Body of pancreas (tissue), 4 donors: ENCODE results near the gene MCTP1. TPM values are rescaled to one million over a fixed set of nuclear protein-coding genes. Genes with fewer than 3 reads are reported as not detected.

Experiments used
- ATAC-seq: fragments of 150-250 bp; one replicate; pipeline ENCODE4 v1.9.1; 2016
- DNase-seq, 4 donors: peaks; one replicate each; pipeline ENCODE4 v3.0.0-alpha.2; 2019
- H3K27ac ChIP-seq, 4 donors: fragments of 200-600 bp; sonication (generic); 1 replicate in 3 of 4; 2 replicates in 1 of 4; pipeline versions ENCODE4 v1.5.1 to v1.6.1; 2016 to 2019; ENCODE audit warnings: mild to moderate bottlenecking in 1 of 4, mixed read lengths in 1 of 4, moderate library complexity in 1 of 4
- H3K27me3 ChIP-seq, 2 donors: fragments of 200-600 bp; sonication (generic); one replicate each; pipeline ENCODE4 v1.6.0; 2016; ENCODE audit warnings: mild to moderate bottlenecking in 1 of 2
- H3K36me3 ChIP-seq, 2 donors: fragments of 200-600 bp; sonication (generic); replicated peaks in 1 of 2; 2 replicates each; pipeline ENCODE4 v1.5.1; 2016; ENCODE audit warnings: low read depth in 2 of 2; ENCODE audit not compliant: insufficient read depth in 1 of 2
- H3K4me1 ChIP-seq: fragments of 200-600 bp; sonication (generic); one replicate; pipeline ENCODE4 v1.6.0; 2016
- H3K4me3 ChIP-seq, 2 donors: fragments of 200-600 bp; sonication (generic); 1 replicate in 1 of 2; 2 replicates in 1 of 2; pipeline ENCODE4 v1.5.1; 2016 to 2019
- H3K9me3 ChIP-seq, 3 donors: fragments of 200-600 bp; sonication (generic); 1 replicate in 2 of 3; 2 replicates in 1 of 3; pipeline ENCODE4 v1.5.1; 2016
- CTCF ChIP-seq, 7 experiments: fragments of 450-650 bp in 4 of 7; fragments of 200-600 bp in 3 of 7; sonication (generic) in 3 of 7; IDR thresholded peaks; one replicate each; pipeline ENCODE4 v1.5.1; 2016 to 2019; ENCODE audit warnings: antibody characterized with exemption in 7 of 7
- POLR2A ChIP-seq, 3 donors: fragments of 450-650 bp; IDR thresholded peaks; one replicate each; pipeline ENCODE4 v1.6.1; 2016; ENCODE audit warnings: antibody characterized with exemption in 3 of 3, mild to moderate bottlenecking in 2 of 3
- WGBS, 2 donors: methylation state at CpG; one replicate each; pipeline ENCODE4 v1.1.5; 2017; 5-methylcytosine and 5-hydroxymethylcytosine counted together
- intact Hi-C: fragments of 100-400 bp; cut with DNase I; formaldehyde crosslinking; loops from one replicate; pipeline ENCODE4 v1.15.1; 2023
- total RNA-seq, 2 donors: library from RNA; depleted of rRNA; stranded (reverse); fragments of >200 nt; gene quantifications; one replicate each; pipeline ENCODE4 v1.1.0, GENCODE V29; 2016

Gene MCTP1
- total RNA-seq, 2 donors from 2014 or later = 3.6 to 8.8 TPM

DNA sequence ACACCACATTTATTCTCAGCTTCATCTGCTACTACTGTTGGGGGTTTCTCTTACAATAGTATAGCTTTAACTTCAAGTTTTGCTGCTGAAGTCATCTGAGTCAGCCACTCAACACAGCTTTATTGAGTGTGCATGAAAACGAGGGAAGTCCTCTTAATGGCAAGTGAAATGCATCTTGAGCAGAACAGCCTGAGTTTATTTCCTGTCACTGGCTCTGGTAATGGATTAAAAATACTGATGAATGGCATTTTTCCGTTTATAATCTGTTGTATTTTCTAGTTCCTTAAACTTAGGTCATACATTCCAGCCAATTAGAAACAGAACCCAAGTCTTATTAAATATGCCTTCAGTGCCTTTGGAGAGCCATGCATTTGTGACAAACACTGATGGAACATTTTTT lies 427.8 kb downstream of the MCTP1 start:
- Histone ChIP-seq H3K9me3 (no peaks in the 10 kb centered on the region), H3K36me3 (no peaks in the 10 kb centered on the region), H3K27ac (no peak overlapping the region), H3K27me3 (no peaks in the 10 kb centered on the region), H3K4me3 (no peak overlapping the region), H3K4me1 (no peaks in the 10 kb centered on the region)
- ATAC-seq (no peak), DNase-seq (no peak)
- WGBS, 2 donors = 16 to 29% methylated on average over 2 of the region's 2 CpGs
- TF ChIP-seq POLR2A (IDR thresholded peaks at IDR 0.05) = no peak
- no peak for TF ChIP-seq CTCF (IDR thresholded peaks at IDR 0.05)
- intact Hi-C loops = no loop called here

DNA sequence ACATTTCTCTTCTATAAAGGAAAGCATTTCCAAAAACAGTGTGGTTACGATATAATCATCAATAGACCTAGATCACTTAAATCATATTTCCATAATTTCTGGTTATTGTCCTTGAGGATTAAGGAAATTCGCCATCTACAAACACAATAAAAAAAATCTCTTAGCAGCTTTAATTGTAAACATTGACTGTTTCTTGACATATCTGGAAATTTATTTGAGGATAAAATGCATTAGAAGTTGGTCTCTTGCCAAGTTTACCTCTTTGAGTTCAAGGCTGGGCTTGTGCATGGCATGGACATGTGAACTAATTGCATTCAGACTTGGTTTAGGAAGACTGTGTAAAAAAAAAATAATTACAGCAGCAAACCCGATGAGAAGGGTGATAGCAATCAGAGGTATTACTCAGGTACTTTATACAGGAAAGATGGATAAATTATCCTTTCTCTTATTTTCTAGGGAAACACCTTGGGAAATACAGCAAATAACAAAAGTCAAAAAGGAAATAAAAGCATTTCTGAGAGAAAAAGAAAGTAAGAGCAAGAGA lies 428.6 kb downstream of the MCTP1 start:
- Histone ChIP-seq H3K4me1 (no peaks in the 10 kb centered on the region), H3K9me3 (no peaks in the 10 kb centered on the region), H3K4me3 (no peak overlapping the region), H3K36me3 (no peaks in the 10 kb centered on the region), H3K27me3 (no peaks in the 10 kb centered on the region), H3K27ac (no peak overlapping the region)
- ATAC-seq (no peak), DNase-seq (no peak)
- no peak for TF ChIP-seq POLR2A (IDR thresholded peaks at IDR 0.05)
- TF ChIP-seq CTCF (IDR thresholded peaks at IDR 0.05) = no peak
- 43 to 50% methylated on average over 3 of the region's 3 CpGs for WGBS, 2 donors
- intact Hi-C loops = no loop called here

- Histone ChIP-seq H3K36me3 (no peaks in the 10 kb centered on the region), H3K27me3 (no peaks in the 10 kb centered on the region), H3K4me1 (no peaks in the 10 kb centered on the region), H3K27ac (no peak overlapping the region), H3K9me3 (no peaks in the 10 kb centered on the region), H3K4me3 (no peak overlapping the region)
- intact Hi-C loops = no loop called here
- TF ChIP-seq POLR2A (IDR thresholded peaks at IDR 0.05) (no peak), CTCF (IDR thresholded peaks at IDR 0.05) (no peak)
- ATAC-seq (no peak), DNase-seq (no peak)
- 46 to 54% methylated on average over 6 of the region's 6 CpGs for whole genome bisulfite sequencing, 2 donors
Observed at GRCh38 chr5:94855543-94855942, 429.4 kb downstream of the MCTP1 start.

DNA sequence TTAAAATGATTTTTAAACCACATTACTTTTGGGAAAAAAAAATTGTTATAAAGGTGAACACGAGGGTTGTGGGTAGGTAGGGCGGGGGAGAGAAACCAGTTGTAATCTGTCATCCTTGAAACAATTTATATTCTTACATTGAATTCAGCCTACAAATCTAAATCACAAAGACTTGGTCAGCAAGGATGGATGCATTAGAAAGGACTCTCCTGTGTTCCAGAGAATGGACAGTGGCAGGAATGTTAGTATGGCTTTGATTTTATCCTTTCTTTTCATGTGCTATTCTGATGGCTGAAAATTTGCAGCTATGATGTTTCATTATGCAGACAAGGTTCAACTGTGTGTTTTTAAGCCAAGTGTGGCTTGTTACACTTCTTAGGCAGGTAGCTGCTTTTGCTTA lies 431.8 kb downstream of the MCTP1 start:
- WGBS, 2 donors = 70 to 78% methylated on average over 2 of the region's 2 CpGs
- H3K9me3 ChIP-seq = no peaks in the 10 kb centered on the region
- H3K27ac ChIP-seq = no peak overlapping the region
- ATAC-seq (no peak), DNase-seq (no peak)
- TF ChIP-seq POLR2A (IDR thresholded peaks at IDR 0.05) = no peak
- no peak for TF ChIP-seq CTCF (IDR thresholded peaks at IDR 0.05)
- no peaks in the 10 kb centered on the region for H3K27me3 ChIP-seq
- no peaks in the 10 kb centered on the region for H3K4me1 ChIP-seq
- no peaks in the 10 kb centered on the region for H3K36me3 ChIP-seq
- intact Hi-C loops = no loop called here
- no peak overlapping the region for H3K4me3 ChIP-seq

DNA sequence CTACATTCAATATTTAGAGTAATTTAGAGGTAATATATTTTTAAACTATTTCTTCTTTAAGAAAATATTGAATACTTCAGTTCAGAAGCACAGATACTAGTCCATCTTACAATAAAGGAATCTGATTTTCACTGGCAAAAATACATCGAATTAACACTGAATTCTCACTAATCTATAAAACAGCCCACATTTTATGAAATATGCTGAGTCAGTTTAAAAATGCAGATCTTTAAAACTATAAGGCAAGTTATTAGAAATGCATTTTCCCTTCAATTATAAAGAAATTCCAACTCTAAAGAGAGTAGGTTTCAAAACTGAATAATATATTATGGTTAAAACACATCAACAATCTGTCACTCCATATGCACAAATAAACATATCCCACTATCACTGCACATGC lies 433.9 kb downstream of the MCTP1 start:
- Histone ChIP-seq H3K27ac (no peak overlapping the region), H3K4me3 (no peak overlapping the region), H3K9me3 (no peaks in the 10 kb centered on the region), H3K36me3 (no peaks in the 10 kb centered on the region), H3K27me3 (no peaks in the 10 kb centered on the region), H3K4me1 (no peaks in the 10 kb centered on the region)
- intact Hi-C loops = no loop called here
- no peak for TF ChIP-seq CTCF (IDR thresholded peaks at IDR 0.05)
- no peak for TF ChIP-seq POLR2A (IDR thresholded peaks at IDR 0.05)
- 37 to 42% methylated on average over 1 of the region's 1 CpG for WGBS, 2 donors
- no peak for DNase-seq
- no peak for ATAC-seq
